ENCODE measurements around the gene CEP126. TPM values are rescaled to one million over a fixed set of nuclear protein-coding genes. Genes with fewer than 3 reads are reported as not detected.

The CEP126 gene
- total and polyA plus RNA-seq, 2 of the 13 experiments (the other 11 are each of a cell fraction or from before 2014, with no cell fraction given) = 1.4 to 1.7 TPM

GRCh38 chr11:101914738-101915426 is at the start of gene CEP126 (continued):
- TF ChIP-seq ZNF24 (IDR thresholded peaks at IDR 0.05) (no peak), MED1 (CRISPR knock-in tag; IDR thresholded peaks at IDR 0.05) (peak; percentile 74), RFX5 (IDR thresholded peaks at IDR 0.05; ENCODE audit: low read depth, low read length) (peak; percentile 55; the same call in 1 of the 2 replicates), KDM4B (CRISPR knock-in tag; IDR thresholded peaks at IDR 0.05) (0 out of 2 replicates have a peak, but pooled peaks have one; percentile 39), E2F5 (CRISPR knock-in tag; conservative IDR thresholded peaks at IDR 0.05) (no peak), NR1H2 (CRISPR knock-in tag; IDR thresholded peaks at IDR 0.05; ENCODE audit: borderline replicate concordance, low read depth) (no peak), JDP2 (CRISPR knock-in tag; IDR thresholded peaks at IDR 0.05; ENCODE audit: borderline replicate concordance) (no peak), TFDP2 (CRISPR knock-in tag; IDR thresholded peaks at IDR 0.05) (peak; percentile 72), PBX3 (CRISPR knock-in tag; IDR thresholded peaks at IDR 0.05; ENCODE audit: borderline replicate concordance) (no peak), SRSF9 (IDR thresholded peaks at IDR 0.05; ENCODE audit: borderline replicate concordance, insufficient read depth, low read depth, low read length, poor library complexity, severe bottlenecking) (no peak), HNRNPL (IDR thresholded peaks at IDR 0.05; ENCODE audit: low read depth, low read length) (peak; percentile 76; the same call in 1 of the 2 replicates), JUNB (CRISPR knock-in tag; IDR thresholded peaks at IDR 0.05; ENCODE audit: borderline replicate concordance) (no peak), ZNF251 (CRISPR knock-in tag; IDR thresholded peaks at IDR 0.05) (no peak), SALL2 (CRISPR knock-in tag; IDR thresholded peaks at IDR 0.05) (no peak), ONECUT2 (CRISPR knock-in tag; IDR thresholded peaks at IDR 0.05) (no peak), AFF4 (CRISPR knock-in tag; IDR thresholded peaks at IDR 0.05) (no peak), HMGXB4 (CRISPR knock-in tag; IDR thresholded peaks at IDR 0.05; ENCODE audit: borderline replicate concordance in 1 of 2, low read depth in 1 of 2) (peak; percentile 92 to 96), ZNF292 (CRISPR knock-in tag; IDR thresholded peaks at IDR 0.05; ENCODE audit: borderline replicate concordance, low read depth) (peak; percentile 96), ZNF550 (CRISPR knock-in tag; IDR thresholded peaks at IDR 0.05; ENCODE audit: borderline replicate concordance) (no peak)

Data from HepG2 (cell line).